HEK293T (cell line): Measurements from ENCODE around the gene ROCK1.

Experiments used
- ARNT ChIP-seq: fragments of 450-650 bp; IDR thresholded peaks from 2 replicates; pipeline ENCODE4 v1.6.1; 2017; ENCODE audit warnings: mild to moderate bottlenecking
- BHLHE40 ChIP-seq: fragments of 450-650 bp; IDR thresholded peaks from 2 replicates; pipeline ENCODE4 v1.6.1; 2016; ENCODE audit warnings: mild to moderate bottlenecking, moderate library complexity, borderline replicate concordance
- CTBP1 ChIP-seq: fragments of 450-650 bp; IDR thresholded peaks from 2 replicates; pipeline ENCODE4 v1.6.1; 2016; ENCODE audit warnings: borderline replicate concordance
- ELF4 ChIP-seq: fragments of 450-650 bp; IDR thresholded peaks from 2 replicates; pipeline ENCODE4 v1.6.1; 2017; ENCODE audit warnings: antibody characterized with exemption
- FOXA1 ChIP-seq: fragments of 450-650 bp; IDR thresholded peaks from 2 replicates; pipeline ENCODE4 v1.6.1; 2016; ENCODE audit warnings: mild to moderate bottlenecking
- FOXK2 ChIP-seq: fragments of 450-650 bp; IDR thresholded peaks from 2 replicates; pipeline ENCODE4 v1.6.1; 2016; ENCODE audit warnings: mild to moderate bottlenecking
- HDGF ChIP-seq: fragments of 450-650 bp; IDR thresholded peaks from 2 replicates; pipeline ENCODE4 v1.6.1; 2017; ENCODE audit warnings: antibody characterized with exemption, borderline replicate concordance
- L3MBTL2 ChIP-seq: fragments of 450-650 bp; conservative IDR thresholded peaks from 2 replicates; pipeline ENCODE4 v1.6.1; 2016; ENCODE audit warnings: mild to moderate bottlenecking
- NFRKB ChIP-seq: fragments of 450-650 bp; IDR thresholded peaks from 2 replicates; pipeline ENCODE4 v1.6.1; 2016; ENCODE audit warnings: mild to moderate bottlenecking, moderate library complexity
- TARDBP ChIP-seq: fragments of 450-650 bp; IDR thresholded peaks from 2 replicates; pipeline ENCODE4 v1.6.1; 2016
- ZNF384 ChIP-seq: fragments of 450-650 bp; IDR thresholded peaks from 2 replicates; pipeline ENCODE4 v1.6.1; 2016
- TF ChIP-seq, protein P1 (sequence below): fragments of 450-650 bp; IDR thresholded peaks from 2 replicates; pipeline ENCODE4 v1.6.1; 2016

- no peak for TF ChIP-seq ELF4
- TF ChIP-seq ZNF384: no peak
- TF ChIP-seq BHLHE40: no peak
- no peak for TF ChIP-seq NFRKB
- no peak for TF ChIP-seq FOXK2
- no peak for TF ChIP-seq TARDBP
- TF ChIP-seq, protein P1, sequence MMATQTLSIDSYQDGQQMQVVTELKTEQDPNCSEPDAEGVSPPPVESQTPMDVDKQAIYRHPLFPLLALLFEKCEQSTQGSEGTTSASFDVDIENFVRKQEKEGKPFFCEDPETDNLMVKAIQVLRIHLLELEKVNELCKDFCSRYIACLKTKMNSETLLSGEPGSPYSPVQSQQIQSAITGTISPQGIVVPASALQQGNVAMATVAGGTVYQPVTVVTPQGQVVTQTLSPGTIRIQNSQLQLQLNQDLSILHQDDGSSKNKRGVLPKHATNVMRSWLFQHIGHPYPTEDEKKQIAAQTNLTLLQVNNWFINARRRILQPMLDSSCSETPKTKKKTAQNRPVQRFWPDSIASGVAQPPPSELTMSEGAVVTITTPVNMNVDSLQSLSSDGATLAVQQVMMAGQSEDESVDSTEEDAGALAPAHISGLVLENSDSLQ: no peak
- no peak for TF ChIP-seq ARNT
- TF ChIP-seq CTBP1: no peak
- no peak for TF ChIP-seq FOXA1
- no peak for TF ChIP-seq L3MBTL2
- no peak for TF ChIP-seq HDGF
Measured at GRCh38 chr18:21063011-21063410, 48.6 kb downstream of the ROCK1 start.
